ENCODE data around the gene ZNF24. TPM values are rescaled to one million over a fixed set of nuclear protein-coding genes. Genes with fewer than 3 reads are reported as not detected.

Gene ZNF24
- total and polyA plus RNA-seq, 9 donors = 23.4 to 36.5 (median 31.5) TPM

- no peaks in the 10 kb centered on the region for H3K9me3 ChIP-seq (replicated peaks; ENCODE audit: control insufficient read depth, low read depth, low read length)
- H3K27ac ChIP-seq (ENCODE audit: low read length) = no peak overlapping the region
- no peak for DNase-seq
- H3K36me3 ChIP-seq (ENCODE audit: control insufficient read depth, insufficient read depth, low read length) = peaks cover 41% of the 10 kb centered on the region
- H3K4me3 ChIP-seq (ENCODE audit: low read length) = no peak overlapping the region
- no peaks in the 10 kb centered on the region for H3K4me1 ChIP-seq (ENCODE audit: control insufficient read depth, insufficient read depth, low read length)
- WGBS (ENCODE audit: insufficient coverage) = no CpG with 5 or more reads among the region's 4 CpGs
- no peaks in the 10 kb centered on the region for H3K27me3 ChIP-seq (ENCODE audit: control insufficient read depth, insufficient read depth, low read length)
Measured at GRCh38 chr18:35335866-35336265, 8.4 kb downstream of the ZNF24 start.

- no peak overlapping the region for H3K4me3 ChIP-seq (ENCODE audit: low read length)
- DNase-seq = no peak
- H3K9me3 ChIP-seq (replicated peaks; ENCODE audit: control insufficient read depth, low read depth, low read length) = no peaks in the 10 kb centered on the region
- no peak overlapping the region for H3K27ac ChIP-seq (ENCODE audit: low read length)
- H3K27me3 ChIP-seq (ENCODE audit: control insufficient read depth, insufficient read depth, low read length) = no peaks in the 10 kb centered on the region
- peaks cover 36% of the 10 kb centered on the region for H3K36me3 ChIP-seq (ENCODE audit: control insufficient read depth, insufficient read depth, low read length)
- WGBS (ENCODE audit: insufficient coverage) = 92% methylated on average over 2 of the region's 3 CpGs
- H3K4me1 ChIP-seq (ENCODE audit: control insufficient read depth, insufficient read depth, low read length) = no peaks in the 10 kb centered on the region
Measured at GRCh38 chr18:35334821-35335220, 9.4 kb downstream of the ZNF24 start.

DNA sequence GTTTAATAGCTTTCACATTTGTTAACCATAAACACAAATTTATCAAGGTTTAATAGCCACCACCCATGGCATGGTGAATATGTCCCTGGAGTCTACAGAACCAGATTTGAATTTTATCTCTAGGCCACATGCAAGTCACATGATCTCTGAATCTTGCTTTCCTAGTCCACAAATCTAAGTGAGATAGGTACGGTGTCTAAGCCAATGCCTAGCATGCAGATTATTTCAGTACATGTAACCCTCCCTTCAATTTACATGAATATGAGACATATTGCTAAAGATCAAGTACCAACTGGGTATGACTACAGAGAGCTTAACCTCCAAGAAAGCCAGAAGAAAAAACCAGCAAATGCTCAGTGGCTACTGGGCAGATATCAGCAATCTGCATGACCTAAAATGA, 10.0 kb downstream of the ZNF24 start:
- peaks cover 30% of the 10 kb centered on the region for H3K36me3 ChIP-seq (ENCODE audit: control insufficient read depth, insufficient read depth, low read length)
- H3K4me3 ChIP-seq (ENCODE audit: low read length) = no peak overlapping the region
- WGBS (ENCODE audit: insufficient coverage) = no CpG with 5 or more reads among the region's 1 CpG
- H3K4me1 ChIP-seq (ENCODE audit: control insufficient read depth, insufficient read depth, low read length) = no peaks in the 10 kb centered on the region
- H3K27ac ChIP-seq (ENCODE audit: low read length) = no peak overlapping the region
- H3K9me3 ChIP-seq (replicated peaks; ENCODE audit: control insufficient read depth, low read depth, low read length) = no peaks in the 10 kb centered on the region
- DNase-seq = no peak
- no peaks in the 10 kb centered on the region for H3K27me3 ChIP-seq (ENCODE audit: control insufficient read depth, insufficient read depth, low read length)

- no peak for DNase-seq
- peaks cover 16% of the 10 kb centered on the region for H3K36me3 ChIP-seq (ENCODE audit: control insufficient read depth, insufficient read depth, low read length)
- 75% methylated on average over 2 of the region's 4 CpGs for WGBS (ENCODE audit: insufficient coverage)
- no peaks in the 10 kb centered on the region for H3K9me3 ChIP-seq (replicated peaks; ENCODE audit: control insufficient read depth, low read depth, low read length)
- H3K4me3 ChIP-seq (ENCODE audit: low read length) = no peak overlapping the region
- H3K4me1 ChIP-seq (ENCODE audit: control insufficient read depth, insufficient read depth, low read length) = no peaks in the 10 kb centered on the region
- H3K27me3 ChIP-seq (ENCODE audit: control insufficient read depth, insufficient read depth, low read length) = no peaks in the 10 kb centered on the region
- H3K27ac ChIP-seq (ENCODE audit: low read length) = no peak overlapping the region
Measured at GRCh38 chr18:35331367-35332087, 12.7 kb downstream of the ZNF24 start.

DNA sequence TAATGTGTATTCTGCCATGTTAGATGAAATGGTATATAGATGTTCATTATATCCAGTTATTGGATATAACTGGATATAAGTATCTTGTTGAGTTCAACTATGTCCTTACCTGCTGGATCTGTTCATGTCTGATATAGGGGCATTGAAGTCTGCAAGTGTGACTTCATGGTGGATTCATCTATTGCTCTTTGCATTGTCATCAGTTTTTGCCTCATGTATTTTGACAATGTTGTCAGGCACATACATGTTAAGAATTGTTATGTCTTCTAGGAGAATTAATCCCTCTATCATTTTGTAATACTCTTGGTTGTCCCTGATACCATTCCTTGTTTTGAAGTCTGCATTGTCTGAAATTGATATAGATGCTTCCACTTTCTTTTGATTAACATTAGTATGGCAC, 15.4 kb downstream of the ZNF24 start:
- no peaks in the 10 kb centered on the region for H3K27me3 ChIP-seq (ENCODE audit: control insufficient read depth, insufficient read depth, low read length)
- DNase-seq = no peak
- peaks cover 3% of the 10 kb centered on the region for H3K36me3 ChIP-seq (ENCODE audit: control insufficient read depth, insufficient read depth, low read length)
- H3K9me3 ChIP-seq (replicated peaks; ENCODE audit: control insufficient read depth, low read depth, low read length) = no peaks in the 10 kb centered on the region
- H3K4me1 ChIP-seq (ENCODE audit: control insufficient read depth, insufficient read depth, low read length) = no peaks in the 10 kb centered on the region
- H3K27ac ChIP-seq (ENCODE audit: low read length) = no peak overlapping the region
- H3K4me3 ChIP-seq (ENCODE audit: low read length) = no peak overlapping the region

- Histone ChIP-seq H3K9me3 (replicated peaks; ENCODE audit: control insufficient read depth, low read depth, low read length) (no peaks in the 10 kb centered on the region), H3K27me3 (ENCODE audit: control insufficient read depth, insufficient read depth, low read length) (no peaks in the 10 kb centered on the region), H3K36me3 (ENCODE audit: control insufficient read depth, insufficient read depth, low read length) (no peaks in the 10 kb centered on the region), H3K27ac (ENCODE audit: low read length) (no peak overlapping the region), H3K4me3 (ENCODE audit: low read length) (no peak overlapping the region), H3K4me1 (ENCODE audit: control insufficient read depth, insufficient read depth, low read length) (no peaks in the 10 kb centered on the region)
- DNase-seq = no peak
- WGBS (ENCODE audit: insufficient coverage) = 0% methylated on average over 1 of the region's 3 CpGs
Measured at GRCh38 chr18:35326695-35327387, 17.4 kb downstream of the ZNF24 start.

GRCh38 chr18:35324926-35325655, 19.1 kb downstream of the ZNF24 start:
- no peaks in the 10 kb centered on the region for H3K9me3 ChIP-seq (replicated peaks; ENCODE audit: control insufficient read depth, low read depth, low read length)
- no peak for DNase-seq
- H3K27me3 ChIP-seq (ENCODE audit: control insufficient read depth, insufficient read depth, low read length) = no peaks in the 10 kb centered on the region
- H3K36me3 ChIP-seq (ENCODE audit: control insufficient read depth, insufficient read depth, low read length) = no peaks in the 10 kb centered on the region
- H3K4me1 ChIP-seq (ENCODE audit: control insufficient read depth, insufficient read depth, low read length) = no peaks in the 10 kb centered on the region
- WGBS (ENCODE audit: insufficient coverage) = no CpG with 5 or more reads among the region's 2 CpGs
- H3K4me3 ChIP-seq (ENCODE audit: low read length) = no peak overlapping the region
- H3K27ac ChIP-seq (ENCODE audit: low read length) = no peak overlapping the region

- no peaks in the 10 kb centered on the region for H3K4me1 ChIP-seq (ENCODE audit: control insufficient read depth, insufficient read depth, low read length)
- H3K9me3 ChIP-seq (replicated peaks; ENCODE audit: control insufficient read depth, low read depth, low read length) = no peaks in the 10 kb centered on the region
- H3K4me3 ChIP-seq (ENCODE audit: low read length) = no peak overlapping the region
- H3K36me3 ChIP-seq (ENCODE audit: control insufficient read depth, insufficient read depth, low read length) = no peaks in the 10 kb centered on the region
- H3K27ac ChIP-seq (ENCODE audit: low read length) = no peak overlapping the region
- no peaks in the 10 kb centered on the region for H3K27me3 ChIP-seq (ENCODE audit: control insufficient read depth, insufficient read depth, low read length)
- no peak for DNase-seq
- WGBS (ENCODE audit: insufficient coverage) = no CpG with 5 or more reads among the region's 3 CpGs
Measured at GRCh38 chr18:35322486-35323458, 21.4 kb downstream of the ZNF24 start.

DNA sequence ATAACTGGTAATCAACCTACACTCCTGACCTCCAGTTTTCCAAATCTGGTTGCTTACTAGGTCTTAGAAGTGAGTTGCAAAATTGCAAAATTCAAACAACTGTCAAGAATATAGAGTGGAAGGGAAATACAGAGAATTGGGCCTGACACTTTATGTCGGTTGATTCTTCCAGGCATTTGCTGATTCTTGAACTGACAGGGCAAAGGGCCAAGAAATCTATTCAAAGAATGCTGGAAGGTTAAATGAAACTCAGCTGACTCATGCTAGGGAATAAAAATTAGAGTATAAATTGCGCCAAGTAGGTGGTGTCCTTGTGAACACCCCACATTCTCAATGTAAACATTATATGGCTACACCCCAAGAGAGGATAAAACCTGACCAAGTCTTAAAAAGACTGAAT, 32.7 kb downstream of the ZNF24 start:
- H3K27me3 ChIP-seq (ENCODE audit: control insufficient read depth, insufficient read depth, low read length) = no peaks in the 10 kb centered on the region
- H3K36me3 ChIP-seq (ENCODE audit: control insufficient read depth, insufficient read depth, low read length) = peaks cover 9% of the 10 kb centered on the region
- peaks cover 48% of the 10 kb centered on the region for H3K9me3 ChIP-seq (replicated peaks; ENCODE audit: control insufficient read depth, low read depth, low read length)
- H3K4me3 ChIP-seq (ENCODE audit: low read length) = no peak overlapping the region
- DNase-seq = peak; percentile 20
- WGBS (ENCODE audit: insufficient coverage) = 56% methylated on average over 1 of the region's 2 CpGs
- no peak overlapping the region for H3K27ac ChIP-seq (ENCODE audit: low read length)
- no peaks in the 10 kb centered on the region for H3K4me1 ChIP-seq (ENCODE audit: control insufficient read depth, insufficient read depth, low read length)
